Measurements from ENCODE around the gene SCN10A.

The SCN10A gene

DNA sequence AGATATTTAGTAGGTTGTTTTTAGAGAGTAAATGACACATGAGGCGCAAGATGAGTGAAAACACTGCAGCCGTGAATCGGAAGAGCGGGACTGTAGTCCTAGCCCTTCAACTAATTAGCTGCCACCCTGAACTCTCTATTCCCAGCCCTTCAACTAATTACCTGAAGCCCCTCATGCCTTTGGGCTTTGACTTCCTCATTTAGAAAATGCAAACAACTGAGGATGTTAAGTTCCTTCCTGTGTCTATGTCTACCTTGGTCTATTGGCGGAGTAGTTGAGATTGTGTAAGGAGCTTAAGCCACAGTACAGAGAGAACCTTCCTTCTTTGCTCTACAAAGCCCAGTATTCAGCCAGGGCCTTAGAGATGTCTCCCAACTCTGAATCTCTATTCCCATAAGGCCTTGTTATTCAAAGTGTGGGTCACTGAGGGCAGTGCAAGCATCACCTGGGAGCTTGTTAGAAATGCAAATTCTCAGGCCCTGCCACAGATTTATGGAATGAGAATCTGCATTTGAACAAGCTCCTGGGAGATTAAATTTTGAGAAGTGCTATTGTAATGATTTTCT, 94.7 kb downstream of the SCN10A start:
- DNase-seq (ENCODE audit: low spot score), result no peak

DNA sequence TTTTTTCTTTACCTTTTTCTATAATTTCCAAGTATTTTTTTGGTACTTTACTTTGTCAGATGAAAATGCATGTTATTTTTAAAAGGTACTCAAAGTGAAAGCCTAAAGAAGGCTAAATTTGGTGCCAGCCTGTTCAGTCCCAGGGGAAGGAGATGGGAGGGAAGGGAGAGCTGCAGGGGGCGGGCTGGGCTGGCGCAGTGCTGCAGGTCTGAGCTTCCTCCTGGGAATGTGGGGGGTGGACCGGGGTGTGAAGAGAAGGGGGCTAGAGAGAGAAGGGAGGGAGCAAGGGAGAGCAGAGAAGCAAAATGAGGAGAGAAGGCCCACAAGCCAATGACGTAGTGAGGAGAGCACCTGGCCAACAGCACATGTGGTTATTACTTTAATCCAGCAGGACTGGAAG, 95.6 kb downstream of the SCN10A start:
- DNase-seq (ENCODE audit: low spot score), result no peak

DNA sequence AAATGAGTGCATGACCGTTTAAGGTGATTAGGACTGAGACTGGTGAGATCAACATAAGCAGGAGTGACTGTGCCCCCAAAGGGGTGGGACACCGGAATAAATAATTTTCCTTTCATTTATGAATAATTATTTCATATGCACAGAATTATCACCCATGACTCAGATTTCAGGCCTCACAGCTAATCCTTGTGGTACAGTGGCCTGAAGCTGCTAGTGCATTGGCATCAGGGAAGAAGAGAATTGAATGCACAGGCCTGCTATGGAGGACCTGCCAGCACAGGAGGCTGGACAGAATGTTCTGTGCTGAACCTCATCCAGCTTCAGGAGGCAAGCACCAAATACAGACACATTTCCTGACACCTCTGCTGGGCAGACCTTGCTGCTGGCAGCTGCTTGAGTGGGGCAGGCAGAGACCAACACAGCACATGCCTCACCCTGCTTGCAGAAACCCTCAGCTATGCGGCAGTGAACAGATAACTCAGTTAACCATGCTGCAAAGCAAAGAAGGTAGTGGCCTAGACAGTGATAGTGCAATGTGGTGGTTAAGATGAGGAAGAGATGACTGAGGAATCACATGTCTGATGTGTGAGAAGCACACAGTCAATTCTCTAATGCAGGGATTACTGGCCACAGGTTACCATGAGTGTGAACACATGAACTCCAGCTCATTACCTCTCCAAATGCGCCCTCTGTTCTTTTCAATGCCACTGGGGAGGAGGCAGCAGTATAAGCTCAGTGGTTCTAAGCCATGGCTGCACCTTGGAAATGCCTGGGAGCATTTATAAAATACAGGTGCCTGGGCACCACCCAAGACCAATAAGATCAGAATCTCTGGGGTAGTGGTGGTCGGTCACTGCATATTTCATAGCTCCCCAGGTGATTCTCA, 98.4 kb downstream of the SCN10A start:
- DNase-seq (ENCODE audit: low spot score), result no peak

DNA sequence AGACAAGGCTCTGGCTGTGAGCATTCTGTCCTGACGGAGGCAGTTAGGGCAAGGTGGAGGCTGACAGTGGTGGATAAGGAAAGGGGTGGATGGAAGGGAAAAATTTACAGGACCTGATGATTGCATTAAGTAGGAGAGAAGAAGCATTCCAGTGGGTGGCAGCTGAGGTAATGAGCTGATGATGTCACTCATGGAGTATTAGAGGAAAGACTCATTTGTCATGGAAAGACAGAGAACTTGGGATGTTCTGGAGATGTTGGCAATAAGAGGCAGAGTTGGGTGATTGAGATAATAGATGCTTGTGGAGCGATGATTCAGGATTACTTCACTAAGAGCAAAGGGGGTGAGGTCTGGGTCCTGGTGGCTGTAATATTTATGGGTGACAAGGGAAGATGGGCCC, 102.9 kb downstream of the SCN10A start:
- DNase-seq (ENCODE audit: low spot score), result no peak

DNA sequence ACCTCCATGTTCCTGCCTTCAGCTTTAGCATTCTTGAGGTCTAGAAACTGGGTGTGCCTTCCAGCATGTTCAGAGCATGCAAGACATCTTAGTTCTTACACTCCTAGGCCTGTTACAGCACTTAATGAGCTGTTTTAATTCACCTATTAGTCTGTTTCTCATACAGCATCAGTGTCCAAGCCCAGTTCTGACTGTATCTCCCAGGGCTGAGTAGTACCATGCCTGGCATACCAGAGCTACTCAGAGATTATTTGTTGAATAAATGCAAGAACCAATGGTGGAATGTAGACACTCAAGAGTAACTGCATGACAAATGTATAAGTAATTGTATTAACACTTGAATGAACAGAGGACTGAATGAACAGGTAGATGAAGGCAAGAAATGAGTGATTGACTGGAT, 104.7 kb downstream of the SCN10A start:
- no peak for DNase-seq (ENCODE audit: low spot score)

DNA sequence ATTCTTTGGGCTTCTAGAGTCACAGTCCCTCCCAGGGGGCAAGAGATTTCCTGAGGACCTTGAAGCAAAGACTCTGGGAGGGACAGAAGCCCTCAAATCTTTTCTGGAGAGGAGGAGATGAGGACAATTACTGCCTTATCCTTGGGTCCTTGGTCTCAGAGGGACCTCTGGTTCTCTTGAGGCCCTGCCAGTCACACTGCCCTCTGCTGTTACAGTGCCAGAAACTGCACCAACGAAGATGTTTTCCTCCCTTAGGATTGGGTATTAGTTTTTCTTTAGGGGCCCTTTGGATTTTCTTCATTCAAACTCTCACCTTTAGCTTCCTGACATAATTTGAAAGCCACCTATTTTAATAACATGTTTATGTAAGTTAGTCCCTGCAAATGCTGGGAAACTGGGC, 108.3 kb downstream of the SCN10A start:
- DNase-seq (ENCODE audit: low spot score), result no peak

DNA sequence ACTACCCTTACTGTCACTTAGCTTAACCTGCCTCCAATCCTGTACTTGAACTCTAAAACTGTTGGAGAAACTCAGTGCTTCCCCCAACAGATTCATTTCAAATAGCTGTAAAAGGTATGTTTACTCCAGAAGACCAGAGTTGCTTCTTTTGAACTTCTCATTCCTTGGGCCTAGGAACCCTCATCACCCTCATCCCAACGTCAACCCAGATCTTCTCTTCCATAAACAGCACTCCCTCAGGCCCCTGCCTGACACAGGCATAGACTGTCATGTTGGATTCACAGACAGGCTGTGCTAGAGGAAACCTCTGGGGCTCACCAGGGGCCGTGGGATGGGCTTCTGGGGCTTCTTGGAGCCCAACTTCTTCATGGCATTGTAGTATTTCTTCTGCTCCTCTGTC, 109.1 kb downstream of the SCN10A start:
- DNase-seq (ENCODE audit: low spot score), result no peak

DNA sequence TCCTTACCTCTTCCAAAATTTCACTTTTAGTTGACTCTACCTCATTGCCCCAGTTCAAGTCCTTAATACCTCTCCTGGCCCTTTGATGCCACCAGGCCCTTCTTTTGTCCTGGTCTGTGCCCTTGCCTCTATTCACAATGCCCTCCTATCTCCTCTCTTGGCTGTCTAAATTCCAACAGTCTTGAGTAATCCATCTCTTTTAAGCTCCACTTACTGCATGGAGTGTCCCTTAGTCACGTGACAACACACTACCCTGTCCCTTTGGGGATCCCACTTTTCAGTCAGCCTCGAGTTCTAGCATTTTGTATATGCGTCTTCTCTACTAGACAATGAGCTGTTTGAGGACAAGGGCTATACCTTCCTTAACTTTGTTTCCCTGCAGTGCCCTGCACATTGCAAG, 113.8 kb downstream of the SCN10A start:
- DNase-seq (ENCODE audit: low spot score), result no peak

DNA sequence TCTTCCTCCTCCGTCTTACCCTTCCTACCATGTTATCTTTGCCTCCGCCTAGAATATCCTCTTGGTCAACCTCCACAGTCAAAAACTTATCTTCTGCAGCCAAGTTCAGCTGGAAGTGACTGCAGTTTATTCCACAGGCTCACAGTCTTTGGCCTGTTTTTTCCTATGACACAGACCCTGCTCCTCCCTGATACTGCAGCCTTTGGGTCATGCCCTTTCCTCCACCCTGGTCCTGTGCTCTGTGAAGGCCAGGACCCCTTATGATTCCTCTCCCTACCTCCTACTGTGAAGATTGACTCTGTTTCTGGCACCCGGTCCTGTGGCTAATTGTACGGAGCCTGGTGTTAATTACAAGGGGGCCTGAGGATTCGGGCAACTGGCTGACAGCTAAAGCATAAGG, 117.3 kb downstream of the SCN10A start:
- no peak for DNase-seq (ENCODE audit: low spot score)

DNA sequence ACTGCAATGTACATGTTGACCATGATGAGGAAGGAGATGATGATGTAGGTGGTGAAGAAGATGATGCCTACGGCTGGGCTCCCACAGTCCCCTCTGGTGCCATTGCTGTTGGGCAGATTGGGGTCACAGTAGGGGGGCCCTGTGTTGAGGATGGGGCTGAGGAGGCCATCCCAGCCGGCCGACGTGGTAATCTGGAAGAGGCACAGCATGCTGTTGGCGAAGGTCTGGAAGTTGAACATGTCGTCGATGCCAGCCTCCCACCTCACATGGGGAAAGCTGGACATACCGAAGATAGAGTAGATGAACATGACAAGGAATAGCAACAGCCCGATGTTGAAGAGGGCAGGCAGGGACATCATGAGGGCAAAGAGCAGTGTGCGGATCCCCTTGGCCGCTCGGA, 118.0 kb downstream of the SCN10A start:
- DNase-seq (ENCODE audit: low spot score), result no peak

DNA sequence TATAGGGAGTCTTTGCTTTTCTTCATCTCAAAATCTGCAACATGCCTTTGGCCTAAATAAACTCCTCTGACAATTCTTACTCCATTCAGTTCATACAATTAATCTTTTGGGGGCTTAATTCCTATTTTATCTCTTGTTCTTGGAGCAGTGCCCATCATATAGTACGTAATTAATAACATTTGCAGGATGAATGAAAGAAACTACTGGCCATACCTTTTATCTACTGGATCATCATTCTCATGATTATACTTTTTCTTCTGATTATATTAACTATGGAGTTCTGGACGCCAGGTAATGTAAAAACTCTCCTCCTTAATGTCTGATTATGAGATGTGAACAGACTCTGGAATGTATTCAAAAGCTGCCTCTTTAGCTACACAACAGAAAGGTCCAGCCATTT, 120.0 kb downstream of the SCN10A start:
- no peak for DNase-seq (ENCODE audit: low spot score)

DNA sequence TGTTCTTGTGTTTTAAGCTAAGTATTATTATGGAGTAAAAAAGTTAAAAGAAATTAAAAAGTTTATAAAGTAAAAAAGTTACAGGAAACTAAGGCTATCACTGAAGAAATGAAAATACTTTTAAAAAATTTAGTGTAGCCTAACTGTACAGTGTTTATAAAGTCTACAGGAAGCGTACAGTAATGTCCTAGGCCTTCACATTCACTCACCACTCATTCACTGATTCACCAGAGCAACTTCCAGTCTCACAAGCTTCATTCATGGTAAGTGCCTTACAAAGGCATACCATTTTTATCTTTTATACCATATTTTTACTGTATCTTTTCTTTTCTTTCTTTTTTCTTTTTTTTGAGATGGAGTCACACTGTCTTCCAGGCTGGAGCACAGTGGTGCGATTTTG, 125.8 kb downstream of the SCN10A start:
- no peak for DNase-seq (ENCODE audit: low spot score)

DNA sequence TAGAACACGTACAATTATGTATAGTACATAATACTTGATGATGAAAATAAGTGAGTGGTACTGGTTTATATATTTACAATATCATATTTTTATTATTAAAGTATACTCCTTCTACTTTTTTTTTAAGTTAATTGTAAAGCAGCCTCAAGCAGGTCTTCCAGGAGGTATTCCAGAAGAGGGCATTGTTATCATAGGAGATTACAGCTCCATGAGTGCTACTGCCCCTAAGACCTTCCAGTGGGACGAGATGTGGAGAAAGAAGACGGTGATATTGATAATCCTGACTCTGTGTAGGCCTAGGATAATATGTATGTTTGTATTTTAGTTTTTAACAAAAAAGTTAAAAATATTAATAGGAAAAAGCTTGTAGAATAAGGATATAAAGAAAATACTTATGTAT, 126.2 kb downstream of the SCN10A start:
- DNase-seq (ENCODE audit: low spot score), result no peak

DNA sequence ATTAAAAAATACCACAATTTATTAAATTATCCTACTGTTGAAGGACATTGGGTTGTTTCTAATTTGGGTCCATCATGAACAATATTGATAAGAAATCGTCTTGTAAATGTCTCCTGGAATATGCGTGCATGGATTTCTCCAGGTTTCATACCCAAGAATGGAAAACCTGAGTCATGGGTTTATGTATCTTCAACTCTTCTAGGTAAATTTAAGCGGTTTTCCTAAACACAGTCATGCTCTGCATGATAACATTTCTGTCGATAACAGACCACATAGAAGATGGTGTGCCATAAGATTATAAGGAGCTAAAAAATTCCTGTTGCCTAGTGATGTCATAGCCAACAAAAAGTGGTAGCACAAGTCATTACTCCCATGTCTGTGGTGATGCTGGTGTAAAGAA, 126.7 kb downstream of the SCN10A start:
- DNase-seq (ENCODE audit: low spot score), result no peak

DNA sequence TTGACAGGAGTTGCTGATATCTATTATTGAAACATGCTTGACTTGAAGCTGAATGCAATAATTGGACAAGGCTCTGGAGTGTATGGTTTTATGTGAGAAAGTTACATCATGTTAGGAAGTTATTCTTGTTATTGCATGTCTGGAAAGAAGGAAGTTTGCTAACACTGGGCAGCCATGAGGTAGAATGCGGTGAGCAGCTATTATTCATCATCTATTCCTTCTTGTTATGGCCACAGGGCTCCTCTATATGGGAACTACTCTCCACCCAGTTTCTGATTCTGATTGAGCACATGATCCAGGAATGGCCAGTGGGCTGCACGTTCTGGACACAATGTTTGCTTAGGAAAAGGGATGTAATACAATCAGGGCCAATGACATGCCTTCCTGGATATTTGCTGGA, 128.7 kb downstream of the SCN10A start:
- DNase-seq (ENCODE audit: low spot score), result no peak

DNA sequence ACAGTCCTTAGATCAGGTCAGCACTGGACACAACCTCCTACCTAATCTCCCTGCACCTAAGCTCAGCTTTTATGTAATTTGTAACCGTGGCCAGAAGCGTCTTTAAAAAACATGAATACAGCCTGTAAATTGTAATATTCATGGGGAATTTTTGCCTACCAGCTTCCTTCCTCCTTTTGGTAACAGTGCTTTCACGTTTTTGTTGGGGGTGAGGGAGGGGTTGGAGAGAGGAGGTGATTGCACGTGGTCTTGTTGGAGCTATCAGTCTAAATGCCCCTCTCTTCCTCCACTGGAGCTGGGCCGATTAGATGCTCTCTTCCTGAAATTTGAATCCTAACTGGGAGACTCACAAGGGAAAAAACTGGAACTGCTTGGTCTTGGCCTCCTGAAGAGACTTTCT, 131.5 kb downstream of the SCN10A start:
- DNase-seq (ENCODE audit: low spot score), result no peak

DNA sequence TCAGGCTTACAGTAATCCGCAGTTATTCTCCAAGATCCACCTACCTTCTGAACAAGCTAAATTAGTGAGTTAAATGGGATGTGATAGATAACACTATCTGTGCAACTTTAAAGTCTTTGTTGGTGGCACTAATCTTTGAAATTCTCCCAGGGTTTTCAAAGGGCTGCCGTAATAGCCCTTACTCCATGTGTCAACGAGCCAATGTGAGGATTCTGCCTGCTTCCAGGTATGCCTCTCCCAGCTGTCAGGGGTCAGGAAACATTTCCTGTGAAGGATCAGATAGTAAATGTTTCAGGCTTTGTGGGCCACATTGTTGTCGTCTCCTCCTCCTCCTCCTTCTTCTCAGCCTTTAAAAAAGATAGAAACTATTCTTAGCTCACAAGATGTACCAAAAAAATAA, 146.3 kb downstream of the SCN10A start:
- no peak for DNase-seq (ENCODE audit: low spot score)

DNA sequence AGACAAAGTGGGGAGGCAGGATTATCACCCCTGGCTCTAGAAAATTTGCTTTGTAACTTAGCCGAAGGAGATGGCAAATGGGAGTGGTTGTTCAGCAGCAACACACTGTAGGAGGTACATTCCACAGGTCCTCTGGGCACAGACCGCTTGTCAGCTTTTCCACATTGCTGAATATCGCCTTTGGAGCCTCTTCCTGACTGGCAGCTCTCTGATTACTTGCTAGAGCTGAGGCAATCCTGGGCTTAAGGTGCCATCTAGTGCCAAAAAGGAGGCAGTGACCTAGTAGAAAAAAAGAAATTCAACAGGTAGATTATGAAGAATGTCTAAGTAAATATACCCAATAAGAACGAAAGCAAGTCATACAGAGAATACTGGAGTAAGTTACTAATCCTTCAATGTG, 153.5 kb downstream of the SCN10A start:
- DNase-seq (ENCODE audit: low spot score), result peak; percentile 60

DNA sequence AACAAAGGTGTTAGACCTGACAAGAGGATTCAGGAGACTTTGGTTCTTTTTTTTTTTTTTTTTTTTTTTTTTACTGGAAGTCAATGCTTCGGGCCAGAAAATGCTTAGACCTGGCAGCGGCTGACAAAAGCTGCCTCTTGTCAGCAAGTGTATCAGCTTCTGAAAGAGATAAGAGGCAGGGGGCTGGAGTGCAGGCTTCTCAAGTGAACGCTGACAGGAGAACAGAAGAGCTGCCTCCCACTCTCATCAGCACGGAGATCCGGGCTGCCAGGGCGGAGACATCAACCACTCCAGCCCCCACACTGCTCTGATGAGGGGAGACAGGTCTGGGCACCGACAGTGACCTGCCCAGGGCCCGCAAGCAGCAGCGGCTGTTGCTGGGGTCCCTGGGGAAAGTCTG, 157.2 kb downstream of the SCN10A start:
- peak; percentile 45 for DNase-seq (ENCODE audit: low spot score)

DNA sequence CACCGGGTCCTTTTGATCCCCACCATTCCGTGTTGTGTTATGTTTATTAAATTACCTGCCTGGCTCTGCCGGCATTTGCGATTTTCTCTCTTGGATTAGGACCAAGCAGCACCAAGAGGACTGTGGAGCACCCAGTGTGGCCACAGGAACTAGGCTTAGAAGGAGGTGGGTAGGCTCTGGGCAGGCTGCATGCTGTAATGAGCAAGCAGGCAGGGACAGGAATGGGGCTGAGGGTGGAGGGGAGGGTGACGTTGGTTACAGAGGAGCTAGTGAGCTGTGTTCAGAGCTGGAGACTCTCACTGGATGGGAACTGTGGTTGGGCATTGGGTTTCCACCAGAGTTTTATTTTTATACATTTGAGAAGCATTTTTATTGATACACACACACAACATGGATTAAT, 158.6 kb downstream of the SCN10A start:
- DNase-seq (ENCODE audit: low spot score), result no peak

DNA sequence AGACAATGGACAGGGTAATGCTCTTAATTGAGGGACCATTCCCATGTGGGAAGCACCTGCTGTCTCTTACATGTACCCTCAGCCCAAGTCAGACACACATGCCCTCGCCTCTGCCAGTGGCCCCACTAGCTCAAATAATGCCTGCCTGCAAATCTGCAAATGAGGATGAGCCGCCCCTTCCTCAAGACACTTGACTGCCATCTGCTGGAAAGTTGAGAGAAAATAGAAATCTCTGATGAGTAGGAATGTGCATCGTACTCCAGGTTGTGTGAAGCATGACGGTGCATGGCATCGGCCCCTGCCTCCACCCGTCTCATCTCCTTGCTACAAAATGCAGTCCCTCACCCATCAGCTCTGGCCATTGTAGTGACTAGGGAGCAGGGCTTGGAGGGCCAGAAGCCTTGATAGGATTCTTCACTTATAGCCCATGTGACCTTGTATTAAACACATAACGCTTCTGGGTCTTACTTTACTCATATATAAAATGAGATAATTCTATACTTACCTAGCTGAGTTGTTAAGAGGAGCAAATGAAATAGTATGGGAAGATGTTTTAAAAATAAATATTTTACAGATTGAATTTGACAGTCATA, 160.2 kb downstream of the SCN10A start:
- peak; percentile 76 for DNase-seq (ENCODE audit: low spot score)

DNA sequence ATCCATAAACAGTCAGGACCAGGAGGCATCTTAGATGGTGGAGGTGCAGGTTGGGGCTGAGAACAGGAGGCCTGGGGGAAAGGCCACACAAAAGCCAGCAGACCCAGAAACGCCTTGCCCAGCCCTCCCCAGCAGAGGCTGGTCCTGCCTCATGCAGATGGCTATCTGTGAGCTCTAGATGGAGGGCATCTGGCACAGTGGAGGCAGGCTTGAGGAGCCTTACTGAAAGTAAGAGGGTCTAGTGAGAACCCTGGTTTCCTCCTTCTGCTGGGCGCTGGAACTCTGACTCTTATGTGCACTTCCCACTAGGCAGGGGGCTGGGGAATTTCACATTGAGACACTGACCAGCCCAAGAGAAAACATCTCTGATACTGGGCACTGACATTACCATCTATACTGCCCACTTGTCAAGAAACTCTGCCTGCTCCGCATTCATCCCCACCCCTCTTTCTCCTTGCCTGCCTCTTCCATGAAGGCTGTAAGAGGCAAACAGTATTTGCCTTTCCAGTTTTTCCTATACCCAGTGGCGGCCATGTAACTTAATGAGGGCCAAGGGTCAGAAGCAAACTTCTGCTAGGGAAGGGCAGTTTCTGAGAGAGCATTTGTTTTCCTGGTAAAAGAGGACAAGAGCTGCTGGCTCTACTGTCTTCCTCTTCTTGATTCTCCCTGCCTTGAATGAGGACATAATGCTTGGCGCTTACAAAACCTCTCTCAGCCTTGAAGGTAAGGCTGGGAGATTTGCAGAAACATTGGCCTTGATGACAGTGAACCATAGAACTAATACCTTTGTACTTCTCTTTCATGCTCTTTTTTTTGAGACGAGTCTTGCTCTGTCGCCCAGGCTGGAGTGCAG, 162.1 kb downstream of the SCN10A start:
- DNase-seq (ENCODE audit: low spot score), result no peak

Data from SK-N-DZ (cell line).